ENCODE measurements around the gene PLXNC1. TPM values are rescaled to one million over a fixed set of nuclear protein-coding genes. Genes with fewer than 3 reads are reported as not detected.

The PLXNC1 gene
- total and polyA plus RNA-seq, 4 donors: 0.71 to 12.0 (median 3.3) TPM

DNA sequence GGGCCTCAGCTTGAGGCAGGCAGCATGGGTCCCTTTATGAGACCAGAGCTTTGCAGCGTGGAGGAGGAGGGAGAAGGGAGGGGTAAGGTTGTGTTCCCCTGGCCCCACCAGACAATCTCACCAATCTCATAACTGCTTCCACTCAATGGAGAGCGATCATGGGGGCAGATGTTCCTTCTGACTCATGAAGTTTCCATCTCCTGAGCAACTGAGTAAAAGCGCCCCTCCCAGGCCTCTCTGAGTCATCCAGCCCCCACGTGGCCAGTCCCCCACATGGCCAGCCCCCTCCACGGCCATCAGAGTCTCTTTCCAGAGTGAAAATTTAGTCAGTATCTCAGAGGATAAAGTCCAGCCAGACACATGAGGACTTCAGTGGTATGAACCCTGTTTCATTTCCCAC is 39.2 kb upstream of the PLXNC1 start:
- DNase-seq (ENCODE audit: low spot score): no peak

DNA sequence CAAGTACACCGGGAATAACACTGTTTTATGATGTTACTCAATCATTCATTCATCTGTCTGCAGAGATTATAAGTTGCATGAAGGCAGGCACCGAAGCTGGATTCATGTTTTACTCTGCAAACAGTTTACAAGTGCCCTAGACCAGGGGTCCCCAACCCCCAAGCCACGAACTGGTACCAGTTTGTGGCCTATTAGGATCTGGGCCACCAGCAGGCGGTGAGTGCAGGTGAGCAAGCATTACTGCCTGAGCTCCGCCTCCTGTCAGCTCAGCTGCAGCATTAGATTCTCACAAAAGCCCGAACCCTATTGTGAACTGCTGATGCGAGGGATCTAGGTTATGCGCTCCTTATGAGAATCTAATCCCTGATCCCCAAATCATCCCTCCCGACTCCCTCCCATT is 38.1 kb upstream of the PLXNC1 start:
- Histone ChIP-seq H3K9me3 (ENCODE audit: control insufficient read depth in 4 of 4, low read length in 3 of 4) (no peaks in the 10 kb centered on the region), H3K4me3 (ENCODE audit: low read depth in 1 of 3, low read length in 3 of 3) (no peak overlapping the region), H3K36me3 (ENCODE audit: control insufficient read depth in 4 of 4, insufficient read depth in 3 of 4, low read depth in 1 of 4, low read length in 3 of 4) (no peaks in the 10 kb centered on the region), H3K9ac (ENCODE audit: low read depth in 1 of 2, low read length in 2 of 2) (no peak overlapping the region), H3K27ac (ENCODE audit: low read depth in 1 of 2, low read length in 2 of 2) (no peak overlapping the region), H3K27me3 (ENCODE audit: control insufficient read depth in 4 of 4, insufficient read depth in 4 of 4, low read length in 3 of 4) (no peaks in the 10 kb centered on the region), H3K4me1 (ENCODE audit: control insufficient read depth in 4 of 4, insufficient read depth in 4 of 4, low read length in 3 of 4) (no peaks in the 10 kb centered on the region)
- TF ChIP-seq RAD21 (IDR thresholded peaks at IDR 0.05) (no peak), FOXA2 (IDR thresholded peaks at IDR 0.05) (no peak), HNF4G (IDR thresholded peaks at IDR 0.05) (no peak), EGR1 (IDR thresholded peaks at IDR 0.05; ENCODE audit: low read depth in 2 of 2) (no peak), JUND (IDR thresholded peaks at IDR 0.05) (no peak), YY1 (IDR thresholded peaks at IDR 0.05) (no peak), RXRA (IDR thresholded peaks at IDR 0.05) (no peak), FOXA1 (IDR thresholded peaks at IDR 0.05) (no peak), HNF4A (conservative IDR thresholded peaks at IDR 0.05) (no peak), SP1 (IDR thresholded peaks at IDR 0.05) (no peak), GABPA (IDR thresholded peaks at IDR 0.05 in 1 of 2, conservative IDR thresholded peaks at IDR 0.05 in 1 of 2) (no peak), NR2F2 (IDR thresholded peaks at IDR 0.05) (no peak)
- TF ChIP-seq, protein P1, sequence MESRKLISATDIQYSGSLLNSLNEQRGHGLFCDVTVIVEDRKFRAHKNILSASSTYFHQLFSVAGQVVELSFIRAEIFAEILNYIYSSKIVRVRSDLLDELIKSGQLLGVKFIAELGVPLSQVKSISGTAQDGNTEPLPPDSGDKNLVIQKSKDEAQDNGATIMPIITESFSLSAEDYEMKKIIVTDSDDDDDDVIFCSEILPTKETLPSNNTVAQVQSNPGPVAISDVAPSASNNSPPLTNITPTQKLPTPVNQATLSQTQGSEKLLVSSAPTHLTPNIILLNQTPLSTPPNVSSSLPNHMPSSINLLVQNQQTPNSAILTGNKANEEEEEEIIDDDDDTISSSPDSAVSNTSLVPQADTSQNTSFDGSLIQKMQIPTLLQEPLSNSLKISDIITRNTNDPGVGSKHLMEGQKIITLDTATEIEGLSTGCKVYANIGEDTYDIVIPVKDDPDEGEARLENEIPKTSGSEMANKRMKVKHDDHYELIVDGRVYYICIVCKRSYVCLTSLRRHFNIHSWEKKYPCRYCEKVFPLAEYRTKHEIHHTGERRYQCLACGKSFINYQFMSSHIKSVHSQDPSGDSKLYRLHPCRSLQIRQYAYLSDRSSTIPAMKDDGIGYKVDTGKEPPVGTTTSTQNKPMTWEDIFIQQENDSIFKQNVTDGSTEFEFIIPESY (IDR thresholded peaks at IDR 0.05): no peak
- TF ChIP-seq, protein P2, sequence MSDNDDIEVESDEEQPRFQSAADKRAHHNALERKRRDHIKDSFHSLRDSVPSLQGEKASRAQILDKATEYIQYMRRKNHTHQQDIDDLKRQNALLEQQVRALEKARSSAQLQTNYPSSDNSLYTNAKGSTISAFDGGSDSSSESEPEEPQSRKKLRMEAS (IDR thresholded peaks at IDR 0.05): no peak
- TF ChIP-seq, protein P3, sequence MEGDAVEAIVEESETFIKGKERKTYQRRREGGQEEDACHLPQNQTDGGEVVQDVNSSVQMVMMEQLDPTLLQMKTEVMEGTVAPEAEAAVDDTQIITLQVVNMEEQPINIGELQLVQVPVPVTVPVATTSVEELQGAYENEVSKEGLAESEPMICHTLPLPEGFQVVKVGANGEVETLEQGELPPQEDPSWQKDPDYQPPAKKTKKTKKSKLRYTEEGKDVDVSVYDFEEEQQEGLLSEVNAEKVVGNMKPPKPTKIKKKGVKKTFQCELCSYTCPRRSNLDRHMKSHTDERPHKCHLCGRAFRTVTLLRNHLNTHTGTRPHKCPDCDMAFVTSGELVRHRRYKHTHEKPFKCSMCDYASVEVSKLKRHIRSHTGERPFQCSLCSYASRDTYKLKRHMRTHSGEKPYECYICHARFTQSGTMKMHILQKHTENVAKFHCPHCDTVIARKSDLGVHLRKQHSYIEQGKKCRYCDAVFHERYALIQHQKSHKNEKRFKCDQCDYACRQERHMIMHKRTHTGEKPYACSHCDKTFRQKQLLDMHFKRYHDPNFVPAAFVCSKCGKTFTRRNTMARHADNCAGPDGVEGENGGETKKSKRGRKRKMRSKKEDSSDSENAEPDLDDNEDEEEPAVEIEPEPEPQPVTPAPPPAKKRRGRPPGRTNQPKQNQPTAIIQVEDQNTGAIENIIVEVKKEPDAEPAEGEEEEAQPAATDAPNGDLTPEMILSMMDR (IDR thresholded peaks at IDR 0.05; ENCODE audit: low read depth, low read length, missing input control): no peak
- TF ChIP-seq, protein P4, sequence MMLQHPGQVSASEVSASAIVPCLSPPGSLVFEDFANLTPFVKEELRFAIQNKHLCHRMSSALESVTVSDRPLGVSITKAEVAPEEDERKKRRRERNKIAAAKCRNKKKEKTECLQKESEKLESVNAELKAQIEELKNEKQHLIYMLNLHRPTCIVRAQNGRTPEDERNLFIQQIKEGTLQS (IDR thresholded peaks at IDR 0.05): no peak
- TF ChIP-seq, protein P5, sequence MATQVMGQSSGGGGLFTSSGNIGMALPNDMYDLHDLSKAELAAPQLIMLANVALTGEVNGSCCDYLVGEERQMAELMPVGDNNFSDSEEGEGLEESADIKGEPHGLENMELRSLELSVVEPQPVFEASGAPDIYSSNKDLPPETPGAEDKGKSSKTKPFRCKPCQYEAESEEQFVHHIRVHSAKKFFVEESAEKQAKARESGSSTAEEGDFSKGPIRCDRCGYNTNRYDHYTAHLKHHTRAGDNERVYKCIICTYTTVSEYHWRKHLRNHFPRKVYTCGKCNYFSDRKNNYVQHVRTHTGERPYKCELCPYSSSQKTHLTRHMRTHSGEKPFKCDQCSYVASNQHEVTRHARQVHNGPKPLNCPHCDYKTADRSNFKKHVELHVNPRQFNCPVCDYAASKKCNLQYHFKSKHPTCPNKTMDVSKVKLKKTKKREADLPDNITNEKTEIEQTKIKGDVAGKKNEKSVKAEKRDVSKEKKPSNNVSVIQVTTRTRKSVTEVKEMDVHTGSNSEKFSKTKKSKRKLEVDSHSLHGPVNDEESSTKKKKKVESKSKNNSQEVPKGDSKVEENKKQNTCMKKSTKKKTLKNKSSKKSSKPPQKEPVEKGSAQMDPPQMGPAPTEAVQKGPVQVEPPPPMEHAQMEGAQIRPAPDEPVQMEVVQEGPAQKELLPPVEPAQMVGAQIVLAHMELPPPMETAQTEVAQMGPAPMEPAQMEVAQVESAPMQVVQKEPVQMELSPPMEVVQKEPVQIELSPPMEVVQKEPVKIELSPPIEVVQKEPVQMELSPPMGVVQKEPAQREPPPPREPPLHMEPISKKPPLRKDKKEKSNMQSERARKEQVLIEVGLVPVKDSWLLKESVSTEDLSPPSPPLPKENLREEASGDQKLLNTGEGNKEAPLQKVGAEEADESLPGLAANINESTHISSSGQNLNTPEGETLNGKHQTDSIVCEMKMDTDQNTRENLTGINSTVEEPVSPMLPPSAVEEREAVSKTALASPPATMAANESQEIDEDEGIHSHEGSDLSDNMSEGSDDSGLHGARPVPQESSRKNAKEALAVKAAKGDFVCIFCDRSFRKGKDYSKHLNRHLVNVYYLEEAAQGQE (IDR thresholded peaks at IDR 0.05): no peak
- no peak for DNase-seq (ENCODE audit: low spot score)
- whole genome bisulfite sequencing: 91% methylated on average over 9 of the region's 9 CpGs

More for the DNA sequence above, 39.2 kb upstream of the PLXNC1 start:
- H3K27ac ChIP-seq (ENCODE audit: low read depth in 1 of 2, low read length in 2 of 2): no peak overlapping the region
- no peaks in the 10 kb centered on the region for H3K9me3 ChIP-seq (ENCODE audit: control insufficient read depth in 4 of 4, low read length in 3 of 4)
- H3K27me3 ChIP-seq (ENCODE audit: control insufficient read depth in 4 of 4, insufficient read depth in 4 of 4, low read length in 3 of 4): no peaks in the 10 kb centered on the region
- TF ChIP-seq, protein P1 (IDR thresholded peaks at IDR 0.05): no peak
- no peak for TF ChIP-seq TAF1 (conservative IDR thresholded peaks at IDR 0.05)
- H3K9ac ChIP-seq (ENCODE audit: low read depth in 1 of 2, low read length in 2 of 2): no peak overlapping the region
- H3K4me3 ChIP-seq (ENCODE audit: low read depth in 1 of 3, low read length in 3 of 3): no peak overlapping the region
- H3K4me1 ChIP-seq (ENCODE audit: control insufficient read depth in 4 of 4, insufficient read depth in 4 of 4, low read length in 3 of 4): no peaks in the 10 kb centered on the region
- no peaks in the 10 kb centered on the region for H3K36me3 ChIP-seq (ENCODE audit: control insufficient read depth in 4 of 4, insufficient read depth in 3 of 4, low read depth in 1 of 4, low read length in 3 of 4)
- 41% methylated on average over 5 of the region's 5 CpGs for WGBS
